Measurements from ENCODE around the gene AGRP.

GRCh38 chr16:67531247-67531646 is 47.9 kb upstream of the AGRP start:
- TF ChIP-seq POLR2A (IDR thresholded peaks at IDR 0.05): no peak
- TF ChIP-seq CTCF (IDR thresholded peaks at IDR 0.05): no peak
- no peak for TF ChIP-seq EP300 (IDR thresholded peaks at IDR 0.05; ENCODE audit: low read depth)

Measured in transverse colon (tissue), 3 donors.